HG02884 (cell line): Measurements from ENCODE around the gene SLC30A9.

Experiments used
- ATAC-seq: cut with Tn5 transposase; IDR thresholded peaks from one replicate; pipeline ENCODE4 v1.9.1; 2021; ENCODE audit warnings: mild to moderate bottlenecking, moderate library complexity; ENCODE audit not compliant: unreplicated experiment

The SLC30A9 gene

DNA sequence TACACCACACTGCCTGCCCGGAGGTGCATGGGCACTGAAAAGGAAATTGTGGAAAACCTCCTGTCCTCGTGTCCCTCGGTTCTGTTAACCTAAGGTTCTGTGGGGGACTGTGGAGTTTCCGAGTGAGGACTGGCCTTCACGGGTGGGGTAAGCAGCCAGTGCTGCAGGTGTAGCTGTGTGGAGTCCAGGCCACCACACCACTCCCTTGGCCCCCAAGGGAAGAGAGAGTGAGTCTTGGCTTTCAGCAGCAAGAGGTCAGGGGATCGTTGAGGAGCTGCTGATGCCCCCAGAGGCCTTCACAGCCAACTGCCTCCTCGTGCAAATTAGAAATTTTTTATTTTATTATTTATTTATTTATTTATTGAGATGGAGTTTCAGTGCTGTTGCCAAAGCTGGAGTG is 141.8 kb downstream of the SLC30A9 start:
- ATAC-seq, result no peak

DNA sequence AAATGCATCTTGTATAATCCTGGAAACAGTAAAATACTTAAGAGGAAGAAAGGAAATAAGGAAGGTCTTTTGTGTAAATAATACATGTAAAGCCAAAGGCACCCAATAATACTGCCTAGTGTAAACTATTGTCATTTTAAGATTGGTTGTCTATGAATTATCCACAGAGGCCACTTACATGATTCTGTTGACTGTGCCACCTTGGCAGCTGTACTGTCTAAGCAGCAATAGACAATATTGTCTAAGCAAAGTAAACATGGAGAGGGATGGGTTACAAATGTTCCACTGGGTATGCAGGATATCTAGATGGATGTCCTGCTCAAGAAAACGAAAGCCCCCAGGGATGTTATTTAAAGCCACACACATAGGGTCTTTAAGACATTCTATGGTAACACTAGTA is 142.7 kb downstream of the SLC30A9 start:
- ATAC-seq, result no peak

DNA sequence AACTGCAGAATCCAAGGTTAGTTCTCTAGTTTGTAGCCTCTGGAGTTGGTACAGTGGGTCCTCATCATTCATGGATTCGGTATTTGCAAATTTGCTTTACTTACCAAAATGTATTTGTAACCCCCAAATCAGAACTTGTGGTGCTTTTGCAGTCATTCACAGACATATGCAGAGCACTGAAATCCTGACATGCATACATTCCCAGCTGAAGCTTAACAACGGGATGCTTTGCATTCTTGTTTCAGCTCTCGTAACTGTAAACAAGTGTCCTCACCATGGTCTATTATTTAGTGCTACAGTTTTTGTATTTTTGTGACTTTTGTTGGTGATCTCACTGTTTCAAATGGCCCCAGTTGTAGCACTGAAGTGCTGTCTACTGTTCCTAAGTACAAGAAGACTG is 146.0 kb downstream of the SLC30A9 start:
- ATAC-seq, result no peak
